Ectodermal cell (in vitro differentiated cells): ENCODE measurements around the gene ANKRD66.
"Not testable (repeated sequence)": the region's sequence is repeated elsewhere in the genome, so short reads cannot be mapped to it uniquely, and the experiment has no call there.

Source experiments
- H3K27ac ChIP-seq: 2 replicates; pipeline ENCODE4 v1.7.0; 2013; ENCODE audit warnings: mild to moderate bottlenecking, low read depth, low read length; ENCODE audit not compliant: insufficient read depth, poor library complexity, severe bottlenecking
- H3K27me3 ChIP-seq: 2 replicates; pipeline ENCODE4 v1.7.0; 2013; ENCODE audit warnings: mild to moderate bottlenecking, low read length; ENCODE audit not compliant: insufficient read depth, control insufficient read depth, poor library complexity, severe bottlenecking
- H3K36me3 ChIP-seq: one replicate; pipeline ENCODE4 v1.7.0; 2013; ENCODE audit warnings: low read length; ENCODE audit not compliant: control insufficient read depth, insufficient read depth
- H3K4me1 ChIP-seq: one replicate; pipeline ENCODE4 v1.7.0; 2013; ENCODE audit warnings: low read length; ENCODE audit not compliant: control insufficient read depth, insufficient read depth
- H3K4me3 ChIP-seq: 2 replicates; pipeline ENCODE4 v1.7.0; 2013; ENCODE audit warnings: low read depth, low read length, control low read depth; ENCODE audit not compliant: insufficient read depth
- H3K9me3 ChIP-seq: 2 replicates; pipeline ENCODE4 v1.7.0; 2013; ENCODE audit warnings: mild to moderate bottlenecking, low read length, moderate library complexity; ENCODE audit not compliant: control insufficient read depth
- WGBS, 2 experiments: methylation state at CpG; one replicate each; pipeline ENCODE4 v1.1.7; 2013; ENCODE audit warnings: missing lambda C conversion rate in 2 of 2; 5-methylcytosine and 5-hydroxymethylcytosine counted together

ANKRD66 gene

DNA sequence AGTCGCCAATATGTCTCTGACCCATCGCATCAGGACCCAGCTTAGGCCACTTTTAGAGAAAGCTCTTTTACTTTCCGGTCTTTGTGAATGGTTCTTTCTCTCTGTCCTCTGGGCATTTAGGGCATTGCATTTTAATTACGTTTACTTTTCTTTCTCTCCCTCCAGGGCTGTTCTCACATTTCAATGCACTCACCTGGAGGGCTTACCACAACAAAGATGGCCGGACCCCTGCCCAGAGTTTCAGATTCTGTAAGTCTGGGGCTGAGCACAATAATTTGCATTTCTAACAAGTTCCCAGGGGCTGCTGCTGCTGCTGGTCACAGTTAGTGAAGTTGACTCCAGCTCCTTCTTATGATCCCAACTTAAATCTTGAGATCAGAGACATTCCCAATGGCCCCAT lies 3.0 kb downstream of the ANKRD66 start:
- Histone ChIP-seq H3K9me3 (no peaks in the 10 kb centered on the region), H3K4me1 (no peaks in the 10 kb centered on the region), H3K27me3 (no peaks in the 10 kb centered on the region), H3K4me3 (no peak overlapping the region), H3K36me3 (no peaks in the 10 kb centered on the region), H3K27ac (no peak overlapping the region)
- WGBS, 2 experiments, result 29 to 30% methylated on average over 5 of the region's 5 CpGs

DNA sequence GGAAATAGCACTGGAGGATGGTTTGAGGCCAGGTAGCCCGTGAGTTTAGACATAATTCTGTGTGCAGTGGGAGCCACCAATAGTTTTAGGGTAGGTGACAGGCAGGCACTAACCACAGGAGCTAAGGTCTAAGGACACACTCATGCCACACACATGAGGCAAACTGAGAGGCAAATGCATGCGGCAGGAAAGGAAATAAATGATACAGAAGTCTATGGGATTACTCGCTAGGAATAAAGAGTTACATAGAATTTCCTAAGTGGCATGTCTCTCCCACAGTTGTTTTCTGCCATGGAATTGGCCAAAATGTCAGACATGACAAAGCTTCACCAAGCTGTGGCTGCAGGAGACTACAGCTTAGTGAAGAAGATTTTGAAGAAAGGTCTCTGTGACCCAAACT lies 4.9 kb downstream of the ANKRD66 start:
- H3K36me3 ChIP-seq, result no peaks in the 10 kb centered on the region
- H3K4me1 ChIP-seq, result peaks cover 4% of the 10 kb centered on the region
- H3K27ac ChIP-seq, result no peak overlapping the region
- no peak overlapping the region for H3K4me3 ChIP-seq
- H3K9me3 ChIP-seq, result no peaks in the 10 kb centered on the region
- WGBS, 2 experiments, result 95 to 96% methylated on average over 3 of the region's 3 CpGs
- H3K27me3 ChIP-seq, result no peaks in the 10 kb centered on the region

DNA sequence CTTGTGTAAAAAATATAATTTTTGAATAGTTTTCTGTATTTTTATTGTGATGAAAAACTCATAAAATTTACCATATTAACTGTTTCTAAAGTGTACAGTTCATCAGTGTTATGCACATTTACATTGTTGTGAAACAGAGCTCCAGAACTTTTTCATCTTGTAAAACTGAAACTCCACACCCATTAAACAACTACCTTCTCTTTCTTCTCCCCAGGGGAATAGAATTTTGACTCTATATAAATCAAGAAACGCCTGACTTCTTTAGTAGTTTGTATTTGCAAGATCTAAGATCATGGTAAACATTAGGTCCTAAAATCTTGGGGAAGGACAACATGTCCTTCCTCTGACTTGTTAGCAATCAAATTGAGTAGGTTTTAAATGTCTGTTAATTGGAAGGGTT lies 9.1 kb downstream of the ANKRD66 start:
- no peaks in the 10 kb centered on the region for H3K9me3 ChIP-seq
- 100% methylated on average over 1 of the region's 1 CpG for WGBS, 2 experiments
- no peaks in the 10 kb centered on the region for H3K27me3 ChIP-seq
- H3K4me3 ChIP-seq, result no peak overlapping the region
- H3K27ac ChIP-seq, result no peak overlapping the region
- no peaks in the 10 kb centered on the region for H3K36me3 ChIP-seq
- peaks cover 10% of the 10 kb centered on the region for H3K4me1 ChIP-seq

DNA sequence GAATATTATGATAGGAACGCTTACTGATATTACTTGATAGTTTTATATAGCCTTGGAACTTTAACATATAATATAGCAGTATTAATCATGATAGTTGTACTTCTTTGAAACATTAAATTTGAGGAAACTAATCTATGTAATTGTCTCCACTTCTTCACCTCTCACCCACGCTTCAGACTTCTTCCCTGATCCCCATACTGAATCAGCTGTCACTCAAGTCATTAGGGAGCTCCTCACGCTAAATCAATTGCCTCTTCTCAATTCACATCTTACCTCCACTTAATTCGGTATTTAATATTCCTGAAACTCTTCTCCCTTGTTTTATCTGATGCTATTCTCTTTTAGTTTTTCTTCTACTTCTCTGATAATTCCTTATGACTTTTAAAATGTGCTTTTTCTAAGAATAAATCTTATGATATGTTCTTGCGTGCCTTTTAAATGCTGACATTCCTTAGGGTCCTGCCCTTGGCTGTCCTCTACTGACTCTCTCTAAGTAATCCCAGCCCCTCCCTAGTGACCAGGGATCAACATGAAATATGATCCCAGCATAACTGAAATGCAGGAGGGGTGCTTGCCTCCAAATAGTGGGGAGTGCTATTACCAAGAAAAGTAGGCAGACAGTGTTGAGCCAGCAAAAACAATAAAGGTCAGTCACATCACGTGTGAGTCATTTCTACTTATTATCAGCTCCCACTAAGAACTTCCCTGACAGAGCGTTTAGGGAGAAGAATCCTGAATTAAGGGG lies 9.9 kb downstream of the ANKRD66 start:
- no peaks in the 10 kb centered on the region for H3K9me3 ChIP-seq
- no peaks in the 10 kb centered on the region for H3K36me3 ChIP-seq
- H3K4me1 ChIP-seq, result peaks cover 10% of the 10 kb centered on the region
- no peaks in the 10 kb centered on the region for H3K27me3 ChIP-seq
- no peak overlapping the region for H3K27ac ChIP-seq
- WGBS, 2 experiments, result 73 to 83% methylated on average over 6 of the region's 7 CpGs
- no peak overlapping the region for H3K4me3 ChIP-seq

DNA sequence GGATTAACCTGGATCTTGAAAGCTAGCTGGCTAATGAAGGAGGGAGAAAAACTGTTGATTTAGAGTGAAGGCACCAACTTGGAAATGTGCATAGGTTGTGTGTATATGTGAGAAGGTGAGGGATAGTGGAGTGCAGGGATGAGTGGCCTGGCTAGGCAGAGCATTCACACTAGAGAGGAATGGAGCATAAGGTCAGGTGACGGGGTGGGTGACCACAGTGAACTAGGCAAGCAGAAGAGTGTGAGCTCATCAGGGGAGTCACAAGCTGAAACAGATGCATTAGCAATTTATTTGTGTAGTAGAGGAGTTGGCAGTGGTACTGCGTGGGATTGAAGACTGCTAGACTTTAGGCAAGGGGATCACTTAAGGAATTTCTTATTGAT lies 10.5 kb downstream of the ANKRD66 start:
- Histone ChIP-seq H3K27ac (no peak overlapping the region), H3K4me3 (no peak overlapping the region), H3K36me3 (no peaks in the 10 kb centered on the region), H3K27me3 (no peaks in the 10 kb centered on the region), H3K9me3 (no peaks in the 10 kb centered on the region), H3K4me1 (peaks cover 10% of the 10 kb centered on the region)
- 95% methylated on average over 2 of the region's 2 CpGs for WGBS, 2 experiments

DNA sequence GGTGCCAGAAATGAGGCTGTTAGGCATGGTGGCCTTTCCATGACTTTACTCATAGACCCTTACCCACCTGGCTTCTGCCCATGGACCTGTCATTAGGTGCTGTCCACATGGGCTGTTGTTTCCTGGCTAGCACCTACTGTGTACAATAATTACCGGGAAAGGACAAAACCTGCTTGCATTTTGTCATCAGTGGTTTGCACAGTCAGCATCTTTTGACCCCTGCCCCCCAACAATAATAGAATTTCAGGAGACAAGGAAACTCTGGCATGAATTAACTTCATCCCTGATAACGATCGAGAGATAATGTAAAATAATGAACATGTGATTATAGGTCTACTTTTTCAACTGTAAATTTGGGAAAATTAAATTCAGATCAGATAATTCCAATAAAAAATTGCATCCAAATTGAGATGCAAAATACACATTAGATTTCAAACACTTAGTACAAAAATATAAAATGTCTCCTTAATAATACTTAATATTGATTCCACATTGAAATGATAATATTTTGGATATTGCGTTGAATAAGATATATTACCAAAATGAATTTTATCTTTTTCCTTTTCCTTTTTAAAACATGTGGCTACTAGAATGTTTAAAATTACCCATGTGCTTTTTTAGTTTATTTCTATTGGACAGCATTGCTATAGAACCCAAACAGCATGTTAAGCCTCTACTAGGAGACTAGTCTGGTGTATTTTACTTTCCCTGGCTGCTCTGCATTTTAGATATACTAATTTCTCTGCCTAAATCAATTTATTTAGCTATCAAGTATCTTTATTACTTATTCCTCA lies 12.4 kb downstream of the ANKRD66 start:
- no peak overlapping the region for H3K4me3 ChIP-seq
- peaks cover 10% of the 10 kb centered on the region for H3K4me1 ChIP-seq
- no peak overlapping the region for H3K27ac ChIP-seq
- no peaks in the 10 kb centered on the region for H3K9me3 ChIP-seq
- no peaks in the 10 kb centered on the region for H3K27me3 ChIP-seq
- 94 to 96% methylated on average over 1 of the region's 4 CpGs for WGBS, 2 experiments
- no peaks in the 10 kb centered on the region for H3K36me3 ChIP-seq

DNA sequence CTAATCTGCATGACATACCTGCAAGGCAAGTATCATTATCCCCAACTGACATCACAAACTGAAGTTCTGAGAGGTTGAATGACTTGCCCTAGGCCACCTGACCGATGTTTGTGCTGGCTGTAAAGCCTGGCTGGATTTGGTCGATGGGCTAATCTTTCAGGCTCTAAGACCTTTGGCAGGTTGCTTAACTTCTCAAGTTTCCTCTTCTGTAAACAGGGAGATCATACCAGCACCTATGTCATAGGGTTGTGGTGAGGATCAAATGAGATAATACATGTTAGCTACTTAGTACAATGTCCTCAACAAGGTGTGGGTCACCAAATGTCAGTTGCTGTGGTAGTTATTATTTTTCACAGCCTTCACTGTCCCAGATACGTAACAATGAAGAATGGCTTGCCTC lies 14.2 kb downstream of the ANKRD66 start:
- Histone ChIP-seq H3K9me3 (no peaks in the 10 kb centered on the region), H3K4me3 (no peak overlapping the region), H3K4me1 (peaks cover 10% of the 10 kb centered on the region), H3K36me3 (no peaks in the 10 kb centered on the region), H3K27me3 (no peaks in the 10 kb centered on the region), H3K27ac (no peak overlapping the region)
- WGBS, 2 experiments, result 93 to 94% methylated on average over 3 of the region's 3 CpGs

DNA sequence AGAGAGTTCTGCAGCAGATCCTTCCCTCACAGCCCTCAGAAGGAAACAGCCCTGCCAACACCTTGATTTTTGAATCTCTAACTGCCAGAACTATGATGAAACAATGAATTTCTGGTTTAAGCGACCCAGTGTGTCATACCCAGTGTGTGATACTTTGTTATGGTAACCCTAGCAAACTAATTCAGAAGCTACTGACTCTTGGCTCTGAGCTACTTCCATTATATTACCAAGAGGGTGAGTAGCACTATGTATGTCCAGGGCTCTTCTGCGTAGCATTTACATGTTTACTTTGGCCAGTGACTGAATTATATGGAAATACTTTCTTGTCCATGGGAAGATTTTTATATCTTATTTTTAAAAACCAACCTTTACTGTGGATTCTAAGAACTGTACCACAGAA lies 16.7 kb downstream of the ANKRD66 start:
- Histone ChIP-seq H3K9me3 (no peaks in the 10 kb centered on the region), H3K4me3 (no peak overlapping the region), H3K36me3 (no peaks in the 10 kb centered on the region), H3K27me3 (no peaks in the 10 kb centered on the region), H3K4me1 (no peaks in the 10 kb centered on the region), H3K27ac (no peak overlapping the region)
- WGBS, 2 experiments, result 86 to 100% methylated on average over 1 of the region's 2 CpGs

DNA sequence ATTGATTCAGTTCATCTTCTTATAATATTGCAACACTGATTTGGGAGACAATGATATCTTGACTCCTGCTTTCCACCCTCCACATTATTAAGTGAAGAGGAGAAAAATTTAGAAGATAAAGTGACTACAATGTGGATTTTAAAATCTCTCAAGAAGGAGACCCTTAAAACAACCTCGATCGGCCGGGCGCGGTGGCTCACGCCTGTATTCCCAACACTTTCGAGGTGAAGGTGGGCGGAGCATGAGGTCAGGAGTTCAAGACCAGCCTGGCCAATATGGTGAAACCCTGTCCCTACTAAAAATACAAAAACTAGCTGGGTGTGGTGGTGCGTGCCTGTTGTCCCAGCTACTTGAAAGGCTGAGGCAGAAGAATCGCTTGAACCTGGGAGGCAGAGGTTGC lies 17.5 kb downstream of the ANKRD66 start:
- not testable (repeated sequence) for H3K27me3 ChIP-seq, H3K36me3 ChIP-seq, H3K4me3 ChIP-seq, H3K27ac ChIP-seq, H3K9me3 ChIP-seq, H3K4me1 ChIP-seq
- 93 to 94% methylated on average over 9 to 10 of the region's 10 CpGs for WGBS, 2 experiments

DNA sequence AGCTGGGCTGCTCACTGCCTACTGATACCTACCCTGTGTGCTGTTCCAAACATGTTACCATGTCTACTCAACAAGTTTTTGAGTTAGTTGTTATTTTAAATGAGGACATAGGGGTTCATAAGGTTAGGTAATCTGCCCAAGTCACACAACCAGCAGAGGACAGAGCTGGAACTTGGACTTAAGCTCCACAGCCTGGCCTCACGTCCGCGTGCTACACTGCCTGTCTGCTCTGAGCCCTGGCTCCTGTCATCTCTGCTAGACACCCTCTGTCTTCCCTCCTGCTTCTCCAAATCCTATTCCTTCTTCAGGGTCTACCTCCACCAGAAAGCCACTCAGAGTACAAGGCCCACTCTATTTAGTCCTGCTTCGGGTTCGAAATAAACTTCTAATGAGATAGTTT lies 18.2 kb downstream of the ANKRD66 start:
- WGBS, 2 experiments, result 95% methylated on average over 5 of the region's 5 CpGs
- no peak overlapping the region for H3K4me3 ChIP-seq
- no peak overlapping the region for H3K27ac ChIP-seq
- H3K27me3 ChIP-seq, result no peaks in the 10 kb centered on the region
- H3K36me3 ChIP-seq, result no peaks in the 10 kb centered on the region
- no peaks in the 10 kb centered on the region for H3K4me1 ChIP-seq
- H3K9me3 ChIP-seq, result no peaks in the 10 kb centered on the region
